Lung (tissue), 12 donors: ENCODE measurements around the gene MBNL3. TPM values are rescaled to one million over a fixed set of nuclear protein-coding genes. Genes with fewer than 3 reads are reported as not detected.

Experiments used
- ATAC-seq: fragments of 200-7000 bp; cut with Tn5 transposase; one replicate; pipeline ENCODE4 v1.9.1; 2020; ENCODE audit warnings: moderate number of reproducible peaks; ENCODE audit not compliant: insufficient read depth, low FRiP score
- DNase-seq, 3 donors: peaks; one replicate each; pipeline ENCODE4 v3.0.0-alpha.2; 2013 to 2017
- H3K27ac ChIP-seq, 2 donors: one replicate each; pipeline ENCODE4 v1.5.1; 2013; ENCODE audit warnings: mild to moderate bottlenecking in 2 of 2, moderate library complexity in 2 of 2, control low read depth in 1 of 2, inconsistent platforms in 1 of 2, low read depth in 1 of 2, low read length in 1 of 2
- H3K27me3 ChIP-seq, 3 donors: one replicate each; pipeline ENCODE4 v1.5.1; 2013; ENCODE audit warnings: low read length in 2 of 3; ENCODE audit not compliant: control insufficient read depth in 3 of 3, insufficient read depth in 3 of 3
- H3K36me3 ChIP-seq, 4 donors: one replicate each; pipeline ENCODE4 v1.5.1; 2013; ENCODE audit warnings: low read length in 4 of 4, mild to moderate bottlenecking in 1 of 4, moderate library complexity in 1 of 4; ENCODE audit not compliant: control insufficient read depth in 4 of 4, insufficient read depth in 4 of 4
- H3K4me1 ChIP-seq, 5 donors: one replicate each; pipeline ENCODE4 v1.5.1; 2013; ENCODE audit warnings: low read length in 5 of 5, mild to moderate bottlenecking in 2 of 5, moderate library complexity in 1 of 5; ENCODE audit not compliant: control insufficient read depth in 5 of 5, insufficient read depth in 5 of 5
- H3K4me3 ChIP-seq: one replicate; pipeline ENCODE4 v1.5.1; 2013; ENCODE audit warnings: mild to moderate bottlenecking, control low read depth, moderate library complexity
- H3K9ac ChIP-seq, 2 donors: one replicate each; pipeline ENCODE4 v1.5.1; 2013; ENCODE audit warnings: low read length in 2 of 2, control low read depth in 1 of 2; ENCODE audit not compliant: insufficient read depth in 1 of 2
- H3K9me3 ChIP-seq, 4 donors: one replicate each; pipeline ENCODE4 v1.5.1; 2013; ENCODE audit warnings: low read length in 3 of 4, mild to moderate bottlenecking in 1 of 4, moderate library complexity in 1 of 4; ENCODE audit not compliant: control insufficient read depth in 4 of 4, insufficient read depth in 3 of 4
- CTCF ChIP-seq: IDR thresholded peaks from 2 replicates; pipeline ENCODE4 v1.5.1; 2012; ENCODE audit warnings: mild to moderate bottlenecking; ENCODE audit errors: control extremely low read depth, extremely low read depth
- WGBS, 2 donors: extraction: QIAGEN DNeasy Blood & Tissue Kit; methylation state at CpG; one replicate each; pipeline ENCODE4 v1.1.7; 2013; 5-methylcytosine and 5-hydroxymethylcytosine counted together
- polyA plus RNA-seq, 2 donors: library from polyadenylated mRNA; stranded (reverse); fragments of 200-250 nt; gene quantifications; one replicate each; pipeline ENCODE4 v1.2.1, GENCODE V29; 2013
- total RNA-seq, 2 donors: library from RNA; depleted of rRNA in 1 of 2; stranded (reverse); fragments of >200 nt in 1 of 2; gene quantifications; one replicate each; pipeline ENCODE4 v1.2.1, GENCODE V29; 2014 to 2021
- donor health status: control.
- donor health status: control.
- donor health status: Bipolar disorder and iron deficiency.
- donor health status: healthy.
- donor health status: DM: yes; HTN: yes; CAD: no.

The MBNL3 gene
- total and polyA plus RNA-seq, 4 donors: 2.1 to 27.2 (median 11.1) TPM

- ATAC-seq (no peak), DNase-seq (no peak)
- H3K27me3 ChIP-seq: peaks cover 0 to 44% (median 26%) of the 10 kb centered on the region in 3 donors
- H3K9me3 ChIP-seq: no peaks in the 10 kb centered on the region
- WGBS, 2 donors: 49 to 85% methylated on average over 2 of the region's 2 CpGs
- H3K27ac ChIP-seq: no peak overlapping the region
- H3K4me3 ChIP-seq: no peak overlapping the region
- no peaks in the 10 kb centered on the region for H3K36me3 ChIP-seq
- TF ChIP-seq CTCF: no peak
- H3K4me1 ChIP-seq: no peaks in the 10 kb centered on the region
- no peak overlapping the region for H3K9ac ChIP-seq
Observed at GRCh38 chrX:132375941-132376340, 112.9 kb downstream of the MBNL3 start.

GRCh38 chrX:132373610-132374009 lies 115.2 kb downstream of the MBNL3 start:
- TF ChIP-seq CTCF: no peak
- Histone ChIP-seq H3K27ac (no peak overlapping the region), H3K27me3 (peaks cover 0 to 50% (median 25%) of the 10 kb centered on the region in 3 donors), H3K9ac (no peak overlapping the region), H3K36me3 (no peaks in the 10 kb centered on the region), H3K9me3 (no peaks in the 10 kb centered on the region), H3K4me1 (no peaks in the 10 kb centered on the region), H3K4me3 (no peak overlapping the region)
- WGBS, 2 donors: 59 to 79% methylated on average over 3 of the region's 3 CpGs
- ATAC-seq: no peak
- no peak for DNase-seq

- no peak for TF ChIP-seq CTCF
- Histone ChIP-seq H3K4me1 (peaks cover 0 to 4% (median 0%) of the 10 kb centered on the region in 5 donors), H3K36me3 (no peaks in the 10 kb centered on the region), H3K27ac (no peak overlapping the region), H3K27me3 (peaks cover 0 to 46% (median 21%) of the 10 kb centered on the region in 3 donors), H3K9ac (no peak overlapping the region), H3K4me3 (no peak overlapping the region), H3K9me3 (no peaks in the 10 kb centered on the region)
- DNase-seq (no peak), ATAC-seq (no peak)
- WGBS, 2 donors: 88 to 93% methylated on average over 2 of the region's 2 CpGs
Observed at GRCh38 chrX:132369617-132370326, 119.1 kb downstream of the MBNL3 start.
